GM18868 (cell line): ENCODE measurements around the gene ZNF277.

Source experiments
- ATAC-seq: cut with Tn5 transposase; IDR thresholded peaks from one replicate; pipeline ENCODE4 v1.9.1; 2021; ENCODE audit warnings: mild to moderate bottlenecking, moderate library complexity; ENCODE audit not compliant: unreplicated experiment

Gene ZNF277, protein sequence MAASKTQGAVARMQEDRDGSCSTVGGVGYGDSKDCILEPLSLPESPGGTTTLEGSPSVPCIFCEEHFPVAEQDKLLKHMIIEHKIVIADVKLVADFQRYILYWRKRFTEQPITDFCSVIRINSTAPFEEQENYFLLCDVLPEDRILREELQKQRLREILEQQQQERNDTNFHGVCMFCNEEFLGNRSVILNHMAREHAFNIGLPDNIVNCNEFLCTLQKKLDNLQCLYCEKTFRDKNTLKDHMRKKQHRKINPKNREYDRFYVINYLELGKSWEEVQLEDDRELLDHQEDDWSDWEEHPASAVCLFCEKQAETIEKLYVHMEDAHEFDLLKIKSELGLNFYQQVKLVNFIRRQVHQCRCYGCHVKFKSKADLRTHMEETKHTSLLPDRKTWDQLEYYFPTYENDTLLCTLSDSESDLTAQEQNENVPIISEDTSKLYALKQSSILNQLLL

DNA sequence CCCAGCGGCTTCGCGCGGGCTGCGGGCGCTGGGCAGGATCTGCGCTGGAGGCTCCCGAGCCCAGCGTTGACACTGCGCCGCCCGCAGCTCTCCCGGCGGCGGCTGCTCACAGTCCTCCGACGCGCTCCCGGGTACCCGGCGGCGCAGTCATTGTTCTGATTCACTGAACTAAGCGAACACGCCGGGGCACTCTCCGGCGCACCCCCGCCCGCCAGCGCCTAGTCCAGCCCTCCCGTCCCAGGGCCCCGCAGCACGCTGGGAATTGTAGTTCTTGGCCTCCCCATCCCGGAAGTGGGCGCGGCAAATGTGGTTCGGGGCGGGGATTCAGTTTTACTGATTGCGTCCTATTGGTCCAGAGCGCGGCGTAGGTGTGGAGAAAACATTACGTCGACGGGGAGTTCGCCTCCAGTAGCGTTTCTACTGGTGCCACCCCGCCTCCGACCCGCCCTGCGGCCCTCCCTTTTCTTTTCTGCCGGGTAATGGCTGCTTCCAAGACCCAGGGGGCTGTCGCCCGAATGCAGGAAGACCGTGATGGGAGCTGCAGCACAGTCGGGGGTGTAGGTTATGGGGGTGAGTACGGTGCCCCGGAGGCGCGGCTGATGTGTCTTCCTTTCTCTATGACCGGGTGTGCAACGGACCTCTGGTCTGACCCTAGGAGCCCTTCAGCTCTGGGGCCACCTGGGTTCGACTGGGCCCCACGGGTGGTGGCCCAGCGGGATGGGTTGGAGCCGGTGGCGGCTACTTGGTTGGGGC lies at the start of gene ZNF277, which contains the start of gene DOCK4:
Gene ZNF277 (plus strand): TSS at position 458 of the 753 bp plus-strand sequence. CDS start 22 bp downstream, at position 480.
Gene DOCK4 (minus strand): TSS at position 162 of the 753 bp plus-strand sequence. CDS start 261 bp downstream, outside the sequence.
- ATAC-seq = peak; percentile 93

DNA sequence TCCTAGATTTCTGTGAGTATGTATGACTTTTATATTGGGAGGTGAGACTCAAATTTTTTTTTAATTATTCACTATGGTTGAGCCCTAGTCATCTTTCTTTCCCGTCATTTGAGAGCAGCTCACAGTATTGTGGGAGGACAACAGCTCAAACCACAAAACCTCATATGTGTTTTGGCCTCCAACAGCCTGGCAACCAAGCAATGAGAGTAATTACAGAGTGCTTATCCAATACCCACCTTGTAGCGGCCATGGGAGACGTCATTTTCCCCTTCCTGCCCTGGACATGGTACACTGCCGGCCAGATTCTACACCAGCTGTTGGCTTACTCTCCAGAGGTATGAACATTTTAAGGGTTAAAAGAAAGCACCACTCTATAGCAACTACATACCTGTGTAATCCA lies 49.4 kb upstream of the ZNF277 start:
- peak; percentile 61 for ATAC-seq

DNA sequence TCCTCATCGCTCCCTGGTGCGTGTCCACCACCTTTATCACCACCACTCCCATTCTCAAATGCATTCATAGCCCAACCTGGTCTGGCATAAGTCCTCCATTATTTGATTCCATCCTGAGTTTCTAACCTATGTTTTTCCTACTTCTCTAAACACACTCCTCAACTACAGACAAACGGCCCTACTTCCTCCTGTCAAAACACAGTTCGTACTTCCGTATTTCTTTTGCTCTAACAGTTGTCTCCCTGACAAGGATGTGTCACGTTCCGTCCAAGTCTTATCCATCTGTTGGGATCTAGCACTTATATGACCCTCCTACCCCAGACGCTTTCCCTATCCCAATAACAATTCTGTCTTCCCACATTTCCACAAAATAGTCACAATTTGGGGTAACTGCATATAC lies 47.1 kb upstream of the ZNF277 start:
- ATAC-seq = no peak

DNA sequence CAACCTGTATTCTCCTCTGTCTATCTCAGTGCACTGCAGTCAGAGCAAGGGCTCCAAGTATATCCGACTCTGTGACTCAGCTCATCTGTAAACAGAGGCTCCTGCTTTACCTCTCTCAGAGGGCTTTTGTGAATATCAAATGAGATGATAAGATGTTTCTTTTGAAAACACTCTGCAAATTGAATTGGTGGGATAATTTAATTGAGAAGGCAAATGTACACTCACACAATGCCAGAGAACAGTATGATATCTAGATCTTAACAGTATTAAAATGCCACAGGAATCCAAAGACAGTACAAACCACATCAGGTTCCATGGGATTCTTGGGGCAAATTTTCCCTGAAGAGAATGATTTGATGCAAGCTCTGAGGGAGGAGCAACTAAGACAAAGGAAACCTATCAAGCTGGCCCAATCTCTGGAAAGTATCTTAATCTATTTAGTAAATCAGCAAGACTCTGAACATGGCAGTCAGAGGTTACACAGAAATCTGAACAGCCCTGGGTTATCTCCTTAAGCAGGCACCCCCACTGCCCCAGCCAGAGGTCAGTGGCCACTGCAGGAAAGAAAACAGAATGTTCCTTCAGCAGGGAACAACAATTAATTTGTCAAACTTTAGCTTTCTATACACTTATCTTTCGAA lies 46.2 kb upstream of the ZNF277 start:
- ATAC-seq = no peak

DNA sequence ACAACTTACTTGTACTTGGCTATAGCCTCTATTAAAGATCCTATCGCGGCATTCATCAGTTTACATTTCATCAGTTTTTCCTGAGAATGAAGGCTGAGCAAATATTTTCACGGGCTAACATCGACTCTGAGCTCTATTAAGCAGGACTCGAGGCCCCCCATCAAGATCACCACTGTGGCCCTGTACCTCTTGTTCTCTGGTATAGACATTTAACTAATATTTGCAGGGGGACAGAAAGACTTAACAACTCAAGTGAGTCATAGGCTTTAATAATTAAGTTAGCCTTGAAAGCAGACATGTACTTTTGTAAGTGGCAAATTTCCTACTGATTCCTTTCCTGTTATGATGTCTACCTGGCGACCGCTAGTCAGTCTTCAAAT lies 45.7 kb upstream of the ZNF277 start:
- no peak for ATAC-seq

DNA sequence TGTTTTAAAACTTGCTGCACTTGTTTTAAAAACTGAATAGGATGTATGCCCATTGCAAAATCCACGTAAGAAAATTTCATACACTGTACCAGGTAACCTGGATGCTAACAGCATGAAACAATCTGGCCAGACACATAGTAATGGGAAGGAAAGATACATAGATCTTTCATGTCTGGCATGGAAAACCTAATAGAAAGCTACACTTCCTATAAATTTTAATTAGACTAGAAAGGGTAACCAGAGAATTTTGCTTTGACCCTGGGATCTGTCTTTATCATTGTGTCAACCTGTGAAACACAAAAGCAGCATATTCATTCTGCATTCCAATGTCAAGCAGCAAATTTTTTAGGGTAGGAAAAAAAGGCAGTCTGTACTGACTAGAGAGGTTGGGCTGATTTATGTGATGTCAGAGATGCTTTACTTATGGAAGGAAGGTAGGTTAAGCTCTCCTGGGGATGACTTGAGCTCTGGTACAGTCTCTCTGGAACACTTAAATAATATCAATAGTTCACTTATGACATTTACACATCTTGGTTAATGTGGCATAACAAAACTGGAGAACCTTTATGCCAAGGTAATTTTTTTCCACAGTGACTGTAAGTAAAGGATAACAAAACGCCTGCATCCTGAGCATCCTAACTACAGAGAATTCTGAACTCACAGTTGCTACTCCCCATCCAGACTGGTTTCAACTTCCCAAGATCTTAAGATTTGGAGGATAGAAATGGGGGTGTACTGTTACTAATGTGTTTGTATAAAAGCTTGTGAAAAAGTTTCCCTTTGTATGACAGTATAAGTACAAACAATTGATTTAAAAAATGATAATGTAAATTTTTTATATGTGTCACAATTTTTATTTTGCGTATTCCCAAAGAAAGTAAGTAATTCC lies 45.0 kb upstream of the ZNF277 start:
- ATAC-seq = no peak

DNA sequence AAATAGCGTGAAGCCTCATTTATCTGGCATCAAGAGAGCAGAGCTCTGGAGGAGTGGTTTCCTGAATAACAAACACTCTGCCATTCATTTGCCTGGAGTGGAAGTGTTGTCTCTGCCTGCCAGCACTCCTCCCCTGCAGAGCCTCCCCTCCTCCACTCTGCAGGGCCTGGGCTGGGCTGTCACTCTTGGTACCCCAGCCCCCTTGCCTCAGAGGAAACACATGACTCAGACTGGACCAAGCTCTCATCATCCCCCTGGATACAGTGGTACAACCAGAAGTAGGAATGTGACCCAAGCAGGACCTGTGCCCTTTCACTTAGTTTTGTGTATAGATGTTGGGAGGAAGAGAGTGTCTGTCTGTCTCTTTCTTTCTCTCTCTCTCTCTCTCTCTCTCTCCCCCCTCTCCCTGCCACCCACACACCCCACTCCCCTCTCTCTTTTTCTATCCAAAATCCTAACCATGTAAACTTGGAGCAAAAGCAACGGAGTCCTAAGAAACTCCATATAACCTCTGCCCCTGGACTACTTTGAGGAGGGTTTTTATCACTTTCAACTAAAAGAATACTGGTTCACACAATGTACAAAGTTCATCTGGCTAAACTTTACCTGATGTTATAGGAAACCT lies 44.2 kb upstream of the ZNF277 start:
- ATAC-seq = no peak

DNA sequence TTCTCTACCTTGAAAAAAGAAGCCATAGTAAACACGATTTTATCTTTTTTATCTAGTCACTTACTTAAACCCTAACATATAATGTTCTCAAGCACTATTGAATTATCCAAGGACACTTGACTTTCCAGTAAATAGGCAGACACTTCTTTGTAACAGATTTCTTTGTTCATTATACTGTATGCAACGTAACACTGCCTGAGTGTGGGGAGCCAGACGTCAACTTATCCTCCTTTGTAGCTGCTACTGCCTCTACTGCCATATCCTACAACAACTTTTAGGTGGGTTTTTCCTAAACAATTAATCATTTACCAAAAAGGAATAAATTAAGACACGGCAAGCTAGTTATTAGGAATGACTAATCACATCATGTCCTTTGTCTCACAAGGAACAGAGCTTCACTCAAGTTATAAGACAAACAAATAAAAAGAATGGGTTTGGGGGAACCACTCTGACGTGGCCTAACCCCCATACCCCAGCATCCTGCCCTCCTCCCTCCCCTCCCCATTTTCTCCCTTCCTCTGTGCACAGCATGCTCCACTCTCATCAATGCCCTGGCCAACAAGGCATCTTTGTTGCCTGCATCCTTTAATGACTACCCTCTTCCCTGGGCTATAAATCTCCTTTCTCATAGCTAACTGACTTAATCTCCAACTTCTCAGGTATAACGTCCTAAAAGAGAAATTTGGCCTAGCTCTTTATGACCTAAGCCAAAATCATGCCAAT lies 43.5 kb upstream of the ZNF277 start:
- no peak for ATAC-seq

DNA sequence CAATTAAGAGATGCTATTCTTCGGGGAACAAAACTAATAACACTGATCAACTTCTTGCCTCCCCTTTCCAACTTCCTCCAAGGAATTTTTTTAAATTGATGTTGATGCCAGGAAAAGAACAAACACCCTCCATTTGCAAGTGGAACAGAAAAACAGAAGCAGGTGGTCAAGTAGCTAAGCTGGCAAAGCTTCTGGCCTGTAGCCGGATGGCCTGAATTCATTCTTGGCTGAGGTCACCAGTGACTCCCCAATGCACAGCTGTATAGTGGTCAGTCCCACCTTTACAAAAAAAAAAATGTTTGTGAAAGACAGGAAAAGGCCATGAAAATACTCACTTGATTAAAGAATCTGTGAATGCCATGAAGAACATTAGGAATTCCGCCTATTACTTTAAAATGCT lies 39.3 kb upstream of the ZNF277 start:
- ATAC-seq = no peak

DNA sequence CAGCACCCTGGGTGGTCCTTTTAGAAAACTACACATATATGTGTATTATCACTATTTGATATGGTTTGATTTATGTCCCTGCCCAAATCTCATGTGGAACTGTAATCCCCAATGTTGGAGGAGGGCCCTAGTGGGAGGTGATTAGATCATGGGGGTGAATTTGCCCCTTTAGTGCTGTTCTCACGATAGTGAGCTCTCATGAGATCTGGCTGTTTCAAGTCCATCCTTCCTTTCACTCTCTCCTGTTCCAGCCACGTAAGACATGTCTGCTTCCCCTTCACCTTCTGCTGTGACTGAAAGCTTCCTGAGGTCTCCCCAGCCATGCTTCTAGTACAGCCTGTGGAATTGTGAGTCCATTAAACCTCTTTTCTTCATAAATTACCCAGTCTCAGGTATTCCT lies 37.6 kb upstream of the ZNF277 start:
- no peak for ATAC-seq

DNA sequence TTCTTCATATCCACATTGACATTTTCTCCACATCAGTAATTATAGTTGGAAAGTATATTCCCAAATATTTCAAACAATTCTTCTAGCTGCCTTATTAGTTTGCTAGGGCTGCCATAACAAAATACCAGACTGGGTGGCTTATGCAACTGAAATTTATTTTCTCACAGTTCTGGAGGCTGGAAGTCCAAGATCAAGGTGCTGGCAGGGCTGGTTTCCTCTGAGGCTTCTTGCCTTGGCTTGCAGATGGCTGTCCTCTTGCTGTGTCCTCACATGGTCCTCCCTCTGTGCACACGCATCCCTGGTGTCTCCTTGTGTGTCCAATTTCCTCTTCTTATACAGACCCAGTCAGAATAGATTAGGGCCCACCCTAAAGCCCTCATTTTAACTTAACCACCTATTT lies 34.8 kb upstream of the ZNF277 start:
- ATAC-seq = no peak

DNA sequence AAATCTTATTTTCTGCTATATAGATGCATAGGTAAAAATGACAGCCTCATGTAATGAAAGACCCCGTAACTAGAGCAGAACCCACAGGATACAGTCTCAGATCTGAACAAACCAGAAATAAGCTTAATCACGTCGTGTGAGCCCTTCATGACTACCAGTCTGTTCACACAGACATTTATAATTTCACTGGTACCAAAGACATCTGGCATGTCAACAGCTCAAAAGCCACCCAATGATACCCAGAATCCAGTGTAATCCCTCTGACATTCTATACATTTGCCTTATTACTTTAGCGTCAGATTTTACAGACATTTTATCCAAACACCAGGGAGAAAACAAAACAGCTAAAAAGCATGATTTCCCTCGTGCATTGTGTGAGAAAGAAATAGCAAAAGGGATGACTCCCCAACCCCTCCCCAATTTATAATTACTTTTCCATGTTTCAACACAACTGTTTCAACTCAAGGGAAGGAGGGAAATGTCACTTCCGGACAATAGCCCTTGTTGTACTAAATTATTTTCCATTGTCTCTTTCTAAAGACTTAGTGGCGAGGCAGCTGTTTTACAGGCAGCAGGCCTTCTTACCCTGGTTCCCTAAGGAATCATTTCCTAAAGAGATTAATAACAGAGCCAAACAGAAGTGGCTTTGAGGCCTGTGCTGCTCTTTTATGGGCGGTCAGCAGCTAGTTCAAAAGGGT lies 33.5 kb upstream of the ZNF277 start:
- ATAC-seq = no peak

DNA sequence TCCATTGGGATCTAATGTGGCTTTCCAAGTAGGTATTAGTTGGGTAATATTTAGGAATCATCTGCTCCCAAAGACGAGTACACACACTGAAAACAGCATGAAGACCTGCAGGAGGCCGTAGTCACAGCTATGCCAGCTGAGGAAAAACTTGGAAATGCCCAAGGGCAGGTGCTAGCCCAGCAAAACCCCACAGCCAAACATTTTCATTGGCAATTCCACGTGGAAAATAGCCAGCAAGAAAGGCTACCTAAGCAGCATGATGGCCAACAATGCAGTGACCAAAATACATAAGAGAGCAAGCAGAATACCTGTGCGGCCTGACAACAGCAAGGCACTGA lies 33.0 kb upstream of the ZNF277 start:
- ATAC-seq = no peak

DNA sequence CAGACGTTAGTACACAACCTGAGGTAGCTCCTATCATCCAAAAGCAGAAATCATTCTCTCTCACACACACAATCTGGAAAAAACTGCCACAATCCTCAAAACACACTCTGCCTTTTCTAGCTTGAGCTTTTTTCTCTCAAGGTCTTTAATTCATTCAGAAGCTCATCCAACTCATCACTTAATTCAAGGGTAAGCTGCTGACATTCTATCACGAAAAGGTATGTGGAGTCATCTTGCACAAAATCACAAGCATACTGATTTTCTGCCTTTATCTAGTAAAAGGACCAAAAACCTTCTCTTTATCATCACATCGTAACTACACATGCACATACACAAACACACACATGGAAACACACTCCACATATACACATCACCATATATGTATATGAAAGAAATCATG lies 32.3 kb upstream of the ZNF277 start:
- ATAC-seq = no peak

DNA sequence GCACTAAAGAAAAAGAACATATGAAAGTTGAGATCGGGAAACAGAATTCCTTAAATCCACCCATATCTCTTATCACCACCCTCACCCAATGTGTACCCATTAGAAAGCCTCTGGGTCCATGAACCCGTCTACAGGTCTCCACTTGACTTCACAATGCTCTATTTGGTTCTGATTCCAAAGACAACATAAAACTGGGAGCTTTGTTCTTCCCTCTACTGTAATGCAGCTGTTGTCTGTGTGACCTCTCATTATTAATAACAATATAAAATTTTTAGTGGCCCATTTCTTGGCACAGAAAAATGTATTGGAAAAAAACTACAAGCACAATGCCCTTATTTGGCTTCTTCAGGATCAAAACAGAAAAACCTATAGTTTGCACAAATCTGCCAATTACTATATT lies 30.3 kb upstream of the ZNF277 start:
- no peak for ATAC-seq

DNA sequence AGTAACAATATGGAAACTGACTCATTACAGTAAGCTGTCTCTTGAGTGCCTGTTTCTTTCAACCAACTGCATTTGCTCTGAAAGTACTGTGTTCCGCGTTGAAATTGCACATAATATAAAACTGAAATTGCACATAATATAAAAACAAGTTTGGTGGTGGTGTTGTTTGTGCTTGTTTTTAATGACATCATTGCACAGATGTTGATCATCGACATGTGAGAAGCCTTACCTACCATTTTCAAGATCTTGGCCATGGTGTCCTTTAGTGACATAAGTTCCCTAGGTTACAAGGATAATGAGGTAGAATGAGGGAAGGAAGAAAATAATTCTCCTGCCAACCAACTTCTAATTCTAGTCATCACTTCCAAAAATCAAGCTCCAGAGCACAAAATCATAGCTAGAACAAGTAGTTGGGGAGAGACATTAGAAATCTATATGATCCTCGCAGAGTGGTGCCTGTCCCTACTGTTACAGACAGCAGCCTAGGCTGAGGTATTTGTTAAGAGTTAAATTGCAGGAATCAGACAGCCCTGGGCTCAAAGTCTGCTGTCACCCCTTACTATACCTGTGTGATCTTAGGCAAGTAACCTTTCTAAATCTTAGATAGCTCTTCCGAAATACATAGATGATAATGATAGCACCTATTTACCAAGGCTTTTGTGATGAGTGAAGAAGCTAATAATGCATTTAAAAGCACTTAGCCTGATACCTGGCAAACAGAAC lies 29.6 kb upstream of the ZNF277 start:
- ATAC-seq = no peak

DNA sequence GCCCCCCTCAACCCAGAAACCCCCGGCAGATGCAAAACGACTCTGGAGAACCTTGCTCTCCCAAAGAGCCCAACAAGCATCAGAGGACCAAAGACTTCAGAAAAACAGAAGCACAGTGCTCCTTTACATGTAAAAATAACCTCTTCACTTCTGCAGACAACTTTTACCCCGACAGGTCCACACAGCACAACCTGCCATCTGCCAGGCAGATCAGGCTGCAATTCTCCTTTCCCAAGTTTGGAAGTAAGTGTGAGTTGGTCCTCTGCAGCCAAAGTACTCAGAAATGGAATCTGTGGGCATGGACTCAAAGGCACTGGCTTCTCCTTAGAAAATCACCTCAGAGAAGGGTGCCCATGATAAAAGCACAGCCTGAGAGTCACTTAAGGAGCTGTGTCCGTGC lies 26.3 kb upstream of the ZNF277 start:
- ATAC-seq = no peak

DNA sequence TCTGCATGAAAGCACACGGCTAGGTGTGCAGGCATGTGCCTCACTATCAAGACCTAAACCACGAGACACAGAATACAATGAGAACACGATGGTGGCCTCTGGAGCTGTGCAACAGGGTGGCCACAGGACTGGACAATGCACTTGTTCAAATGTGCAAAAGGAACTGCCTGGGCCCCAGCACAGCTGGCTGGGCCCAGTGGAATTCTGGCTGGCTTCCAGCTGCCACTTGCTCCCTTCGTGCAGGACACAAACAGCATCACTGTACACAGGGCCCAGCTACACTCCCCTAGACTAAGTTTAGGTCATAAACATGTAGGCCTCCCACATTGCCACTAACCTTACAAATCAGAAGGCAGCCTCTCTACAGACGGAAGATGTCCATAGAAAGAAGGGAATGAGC lies 23.7 kb upstream of the ZNF277 start:
- no peak for ATAC-seq
